NB4 (cell line): ENCODE data around the gene PTH2R.

Source experiments
- MYC ChIP-seq: IDR thresholded peaks from 2 replicates; pipeline ENCODE4 v1.6.1; 2011; ENCODE audit warnings: low read depth, low read length
- POLR2A ChIP-seq: IDR thresholded peaks from 2 replicates; pipeline ENCODE4 v1.6.1; 2011; ENCODE audit warnings: mild to moderate bottlenecking; ENCODE audit not compliant: insufficient read length; ENCODE audit errors: extremely low read depth
- TF ChIP-seq, protein P1 (sequence below): IDR thresholded peaks from one replicate; pipeline ENCODE4 v1.5.1; 2012; ENCODE audit warnings: low read depth, low read length
- TF ChIP-seq, protein P2 (sequence below): IDR thresholded peaks from 2 replicates; pipeline ENCODE4 v1.6.1; 2011; ENCODE audit warnings: low read depth, low read length

DNA sequence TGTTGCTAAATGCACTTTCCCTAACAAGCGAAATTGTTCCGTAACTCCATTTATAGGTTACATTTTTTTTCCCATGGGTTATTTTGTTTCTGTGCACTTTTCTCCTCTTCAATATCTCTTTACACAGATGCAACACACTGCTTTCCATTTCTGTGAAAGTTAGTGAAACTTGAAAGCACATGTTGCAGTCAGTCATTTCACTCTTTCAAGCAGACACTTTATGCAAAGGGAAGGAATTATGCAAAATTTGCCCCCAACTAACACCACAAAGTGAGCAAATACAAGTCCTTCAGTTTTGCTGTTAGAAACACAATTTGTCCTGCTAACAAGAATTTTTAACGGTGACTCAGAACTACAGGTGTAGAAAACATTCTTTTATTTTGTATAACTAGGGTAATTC lies 124.8 kb downstream of the PTH2R start:
- TF ChIP-seq, protein P1, sequence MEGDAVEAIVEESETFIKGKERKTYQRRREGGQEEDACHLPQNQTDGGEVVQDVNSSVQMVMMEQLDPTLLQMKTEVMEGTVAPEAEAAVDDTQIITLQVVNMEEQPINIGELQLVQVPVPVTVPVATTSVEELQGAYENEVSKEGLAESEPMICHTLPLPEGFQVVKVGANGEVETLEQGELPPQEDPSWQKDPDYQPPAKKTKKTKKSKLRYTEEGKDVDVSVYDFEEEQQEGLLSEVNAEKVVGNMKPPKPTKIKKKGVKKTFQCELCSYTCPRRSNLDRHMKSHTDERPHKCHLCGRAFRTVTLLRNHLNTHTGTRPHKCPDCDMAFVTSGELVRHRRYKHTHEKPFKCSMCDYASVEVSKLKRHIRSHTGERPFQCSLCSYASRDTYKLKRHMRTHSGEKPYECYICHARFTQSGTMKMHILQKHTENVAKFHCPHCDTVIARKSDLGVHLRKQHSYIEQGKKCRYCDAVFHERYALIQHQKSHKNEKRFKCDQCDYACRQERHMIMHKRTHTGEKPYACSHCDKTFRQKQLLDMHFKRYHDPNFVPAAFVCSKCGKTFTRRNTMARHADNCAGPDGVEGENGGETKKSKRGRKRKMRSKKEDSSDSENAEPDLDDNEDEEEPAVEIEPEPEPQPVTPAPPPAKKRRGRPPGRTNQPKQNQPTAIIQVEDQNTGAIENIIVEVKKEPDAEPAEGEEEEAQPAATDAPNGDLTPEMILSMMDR = no peak
- TF ChIP-seq POLR2A (no peak), MYC (no peak)
- TF ChIP-seq, protein P2, sequence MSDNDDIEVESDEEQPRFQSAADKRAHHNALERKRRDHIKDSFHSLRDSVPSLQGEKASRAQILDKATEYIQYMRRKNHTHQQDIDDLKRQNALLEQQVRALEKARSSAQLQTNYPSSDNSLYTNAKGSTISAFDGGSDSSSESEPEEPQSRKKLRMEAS = no peak
